IPS DF 6.9 (cell line): ENCODE data around the gene MAGEB6B.
"Not testable (repeated sequence)": the region's sequence is repeated elsewhere in the genome, so short reads cannot be mapped to it uniquely, and the experiment has no call there.

Experiments used
- DNase-seq: peaks from one replicate; pipeline ENCODE4 v3.0.0-alpha.2; 2013; ENCODE audit warnings: low read depth, low spot score
- H3K27ac ChIP-seq: one replicate; pipeline ENCODE4 v1.5.1; 2013; ENCODE audit warnings: low read length, control low read depth
- H3K27me3 ChIP-seq: 2 replicates; pipeline ENCODE4 v1.6.1; 2013; ENCODE audit warnings: mild to moderate bottlenecking, low read length; ENCODE audit not compliant: control insufficient read depth, insufficient read depth
- H3K36me3 ChIP-seq: 2 replicates; pipeline ENCODE4 v1.6.1; 2013; ENCODE audit warnings: low read length; ENCODE audit not compliant: control insufficient read depth, insufficient read depth
- H3K4me1 ChIP-seq: 2 replicates; pipeline ENCODE4 v1.6.1; 2013; ENCODE audit warnings: low read length; ENCODE audit not compliant: control insufficient read depth, insufficient read depth
- H3K4me3 ChIP-seq: 2 replicates; pipeline ENCODE4 v1.5.1; 2013; ENCODE audit warnings: mild to moderate bottlenecking, low read length
- H3K9me3 ChIP-seq: 2 replicates; pipeline ENCODE4 v1.6.1; 2013; ENCODE audit warnings: low read length, inconsistent platforms; ENCODE audit not compliant: control insufficient read depth, insufficient read depth
- WGBS: extraction: QIAGEN DNeasy Blood & Tissue Kit; methylation state at CpG from one replicate; pipeline ENCODE4 v1.1.7; 2013; ENCODE audit warnings: mixed read lengths, missing lambda C conversion rate; ENCODE audit not compliant: insufficient read length, insufficient coverage; 5-methylcytosine and 5-hydroxymethylcytosine counted together

The MAGEB6B gene, protein sequence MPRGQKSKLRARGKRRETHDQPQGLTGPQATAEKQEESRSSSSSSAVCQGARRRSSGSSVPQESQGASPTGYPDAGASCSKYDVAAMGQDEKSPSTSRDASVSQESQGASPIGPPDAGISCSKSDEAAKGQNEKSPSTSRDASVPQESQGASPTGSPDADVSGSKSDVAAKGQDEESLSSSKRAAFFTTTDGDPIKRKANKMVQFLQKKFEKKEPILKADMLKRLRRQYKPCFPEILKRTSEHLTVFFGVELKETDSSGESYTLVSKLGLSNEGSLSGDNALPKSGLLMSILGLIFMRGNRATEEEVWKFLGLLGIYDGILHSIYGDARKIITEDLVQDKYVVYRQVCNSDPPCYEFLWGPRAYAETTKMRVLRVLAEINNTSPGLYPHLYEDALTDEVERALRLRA

DNA sequence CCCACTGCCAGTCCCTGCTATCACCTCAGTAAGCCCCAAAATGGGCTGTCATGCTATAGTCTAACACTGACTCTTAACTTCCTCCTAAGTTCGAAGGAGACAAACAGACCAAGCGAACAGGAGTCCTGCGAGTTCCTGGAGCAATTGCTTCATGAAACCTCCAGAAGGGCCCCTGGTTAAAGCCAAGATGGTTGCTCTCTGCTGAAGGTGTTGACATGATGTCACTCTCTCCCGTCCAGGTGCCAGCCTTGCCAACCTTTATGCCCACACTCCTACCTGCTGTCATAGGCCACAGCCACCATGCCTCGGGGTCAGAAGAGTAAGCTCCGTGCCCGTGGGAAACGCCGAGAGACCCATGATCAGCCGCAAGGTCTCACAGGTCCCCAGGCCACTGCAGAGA is at the start of gene MAGEB6B:
MAGEB6B (plus strand) TSS at position 301 of the 400 bp plus-strand sequence; CDS start at position 301, 0 bp downstream.
- H3K4me3 ChIP-seq, result no peak within 1 kb of the TSS
- no peak for DNase-seq
- no peaks in the 10 kb centered on the region for H3K4me1 ChIP-seq
- no CpG with 5 or more reads among the region's 10 CpGs for WGBS
- H3K27ac ChIP-seq, result no peak within 1 kb of the TSS
- no peaks in the 10 kb centered on the region for H3K9me3 ChIP-seq
- no peaks in the 10 kb centered on the region for H3K27me3 ChIP-seq
- no peaks in the 10 kb centered on the region for H3K36me3 ChIP-seq

DNA sequence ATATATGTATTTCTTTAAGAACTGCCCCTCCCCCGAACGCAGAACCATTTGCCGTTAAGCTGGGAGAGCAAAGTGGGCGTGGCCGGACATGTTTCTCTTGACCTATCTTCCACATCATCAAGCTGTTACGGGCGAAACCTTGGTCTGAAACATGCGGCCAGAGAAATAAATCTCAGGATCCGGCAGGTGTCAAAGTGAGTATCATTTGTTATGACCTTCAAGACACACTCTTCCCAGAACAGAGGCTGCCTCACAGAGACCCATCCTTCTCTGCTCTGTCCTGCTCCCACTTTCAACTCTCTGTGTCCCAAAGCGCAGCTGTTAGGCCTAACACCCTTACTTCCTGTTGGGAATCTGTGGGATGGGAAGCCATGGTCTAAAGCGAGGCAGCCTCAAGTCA is 22.1 kb upstream of the MAGEB6B start, which contains the start of gene MAGEB18:
MAGEB18 (plus strand) TSS at position 70 of the 400 bp plus-strand sequence. CDS start 643 bp downstream, outside the sequence.
- Histone ChIP-seq H3K27ac (no peak within 1 kb of the TSS), H3K4me1 (no peaks in the 10 kb centered on the region), H3K4me3 (no peak within 1 kb of the TSS), H3K36me3 (no peaks in the 10 kb centered on the region), H3K27me3 (no peaks in the 10 kb centered on the region), H3K9me3 (no peaks in the 10 kb centered on the region)
- WGBS, result no CpG with 5 or more reads among the region's 11 CpGs
- no peak for DNase-seq

DNA sequence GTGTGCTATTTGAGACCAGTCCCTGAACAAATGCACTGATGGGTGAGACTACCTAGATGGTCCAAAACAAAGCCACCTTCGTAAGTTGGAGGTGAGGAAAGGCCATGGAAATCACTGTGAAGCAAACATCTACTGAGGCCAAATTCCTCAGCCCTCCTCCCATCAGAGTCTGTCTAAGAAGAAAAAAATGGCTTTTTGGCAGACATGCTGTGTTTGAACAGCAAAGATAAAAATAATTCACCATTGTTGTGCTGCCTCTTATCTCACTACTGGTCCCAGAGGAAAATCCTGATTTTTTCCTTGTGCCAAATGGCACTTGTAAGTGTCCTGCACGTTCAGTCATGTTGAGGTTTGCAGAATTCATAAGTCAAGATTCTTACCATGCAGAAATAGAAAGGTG is 14.4 kb upstream of the MAGEB6B start:
- H3K36me3 ChIP-seq, result no peaks in the 10 kb centered on the region
- no peaks in the 10 kb centered on the region for H3K4me1 ChIP-seq
- H3K9me3 ChIP-seq, result no peaks in the 10 kb centered on the region
- no peak for DNase-seq
- no CpG with 5 or more reads among the region's 2 CpGs for WGBS
- no peaks in the 10 kb centered on the region for H3K27me3 ChIP-seq
- no peak overlapping the region for H3K27ac ChIP-seq
- no peak overlapping the region for H3K4me3 ChIP-seq

DNA sequence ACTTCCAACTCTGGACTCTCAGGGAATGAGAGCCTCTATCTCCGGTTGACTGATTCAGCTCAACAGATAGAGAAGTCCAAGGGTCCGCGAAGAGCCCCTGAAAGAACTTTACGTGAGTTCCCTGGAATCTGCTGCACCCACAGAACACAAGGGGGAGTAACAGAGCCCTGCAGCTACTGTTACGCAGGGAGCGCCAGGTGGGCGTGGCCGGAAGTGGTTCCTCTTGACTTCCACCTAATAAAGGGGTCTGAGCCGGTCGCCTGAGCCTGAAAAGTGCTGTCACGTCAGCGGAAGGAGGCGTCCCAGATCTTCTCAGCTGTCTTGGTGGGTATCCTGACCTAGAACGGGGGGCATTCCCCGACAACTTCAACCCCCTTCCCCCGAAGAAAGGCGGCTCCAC is 31.8 kb downstream of the MAGEB6B start, which contains the start of gene MAGEB6:
MAGEB6 (plus strand) TSS at position 237 of the 400 bp plus-strand sequence. CDS start 1,407 bp downstream, outside the sequence.
- no CpG with 5 or more reads among the region's 17 CpGs for WGBS
- no peak for DNase-seq
- Histone ChIP-seq H3K4me1 (no peaks in the 10 kb centered on the region), H3K9me3 (no peaks in the 10 kb centered on the region), H3K36me3 (no peaks in the 10 kb centered on the region), H3K27me3 (no peaks in the 10 kb centered on the region), H3K27ac (no peak within 1 kb of the TSS), H3K4me3 (no peak within 1 kb of the TSS)

DNA sequence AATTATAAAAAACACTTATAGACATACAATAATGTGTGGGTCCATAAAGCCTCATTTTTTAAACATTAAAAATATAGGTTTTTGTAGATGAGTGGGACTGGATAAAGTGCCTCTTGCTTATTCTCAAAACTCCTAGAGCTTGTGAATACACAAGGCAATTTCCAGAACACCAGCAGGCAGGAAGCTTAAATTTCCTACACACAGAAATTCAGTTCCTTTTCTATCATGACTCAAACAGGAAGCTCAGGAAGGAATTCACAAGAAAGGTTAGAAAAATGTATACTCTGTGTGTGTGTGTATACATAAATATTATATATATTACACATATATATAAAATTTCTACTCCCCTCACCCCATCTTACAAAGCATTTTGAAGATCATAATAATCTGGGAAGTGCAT is 43.2 kb downstream of the MAGEB6B start:
- no peaks in the 10 kb centered on the region for H3K9me3 ChIP-seq
- no peaks in the 10 kb centered on the region for H3K27me3 ChIP-seq
- H3K36me3 ChIP-seq, result no peaks in the 10 kb centered on the region
- H3K4me3 ChIP-seq, result no peak overlapping the region
- no peak for DNase-seq
- no peak overlapping the region for H3K27ac ChIP-seq
- H3K4me1 ChIP-seq, result no peaks in the 10 kb centered on the region

DNA sequence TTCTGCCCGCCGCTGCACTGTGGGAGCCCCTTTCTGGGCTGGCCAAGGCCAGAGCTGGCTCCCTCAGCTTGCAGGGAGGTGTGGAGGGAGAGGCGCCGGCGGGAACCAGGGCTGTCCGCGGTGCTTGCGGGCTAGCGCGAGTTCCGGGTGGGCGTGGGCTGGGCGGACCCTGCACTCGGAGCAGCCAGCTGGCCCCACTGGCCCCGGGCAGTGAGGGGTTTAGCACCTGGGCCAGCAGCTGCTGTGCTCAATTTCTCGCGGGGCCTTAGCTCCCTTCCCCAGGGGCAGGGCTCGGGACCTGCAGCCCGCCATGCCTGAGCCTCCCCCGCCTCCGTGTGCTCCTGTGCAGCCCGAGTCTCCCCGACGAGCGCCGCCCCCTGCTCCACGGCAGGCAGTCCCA is 44.3 kb downstream of the MAGEB6B start:
- WGBS, result no CpG with 5 or more reads among the region's 27 CpGs

DNA sequence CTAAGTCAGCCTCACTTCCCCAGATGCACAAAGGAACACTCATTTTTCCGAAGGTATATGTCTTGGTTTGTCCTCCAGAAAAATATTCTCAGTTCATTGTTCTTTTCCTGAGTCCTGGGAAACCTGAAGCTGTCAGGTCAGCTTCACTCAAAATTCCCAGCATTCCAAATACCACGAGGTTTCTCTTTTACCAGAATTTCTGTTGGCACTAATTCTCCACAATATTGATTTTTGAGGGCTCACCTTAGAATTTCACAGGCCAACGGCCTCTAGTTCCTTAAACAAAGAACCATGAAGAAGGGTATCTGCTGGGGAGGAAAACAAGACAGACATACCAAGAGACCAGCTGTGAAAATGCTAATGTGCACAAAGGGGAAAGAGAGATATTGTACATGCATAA is 47.6 kb downstream of the MAGEB6B start:
- H3K27me3 ChIP-seq, result no peaks in the 10 kb centered on the region
- no peaks in the 10 kb centered on the region for H3K4me1 ChIP-seq
- WGBS, result no CpG with 5 or more reads among the region's 3 CpGs
- no peaks in the 10 kb centered on the region for H3K9me3 ChIP-seq
- DNase-seq, result no peak
- no peak overlapping the region for H3K4me3 ChIP-seq
- no peaks in the 10 kb centered on the region for H3K36me3 ChIP-seq
- no peak overlapping the region for H3K27ac ChIP-seq

More for the DNA sequence above, 44.3 kb downstream of the MAGEB6B start:
- not testable (repeated sequence) for DNase-seq, H3K4me1 ChIP-seq, H3K9me3 ChIP-seq, H3K36me3 ChIP-seq, H3K27me3 ChIP-seq, H3K4me3 ChIP-seq, H3K27ac ChIP-seq
